ENCODE results near the gene PRMT6.

The PRMT6 gene

GRCh38 chr1:107096690-107097089 lies 40.2 kb downstream of the PRMT6 start:
- no peak for DNase-seq

GRCh38 chr1:107098961-107099360 lies 42.5 kb downstream of the PRMT6 start:
- no peak for DNase-seq

GRCh38 chr1:107100331-107100984 lies 44.0 kb downstream of the PRMT6 start:
- DNase-seq, result no peak

- no peak for DNase-seq
Measured at GRCh38 chr1:107105914-107106313, 49.4 kb downstream of the PRMT6 start.
